ENCODE data around the gene HNRNPM. TPM values are rescaled to one million over a fixed set of nuclear protein-coding genes. Genes with fewer than 3 reads are reported as not detected.

Gene HNRNPM
- total RNA-seq, 1 experiment from 2014 or later = 468 TPM

DNA sequence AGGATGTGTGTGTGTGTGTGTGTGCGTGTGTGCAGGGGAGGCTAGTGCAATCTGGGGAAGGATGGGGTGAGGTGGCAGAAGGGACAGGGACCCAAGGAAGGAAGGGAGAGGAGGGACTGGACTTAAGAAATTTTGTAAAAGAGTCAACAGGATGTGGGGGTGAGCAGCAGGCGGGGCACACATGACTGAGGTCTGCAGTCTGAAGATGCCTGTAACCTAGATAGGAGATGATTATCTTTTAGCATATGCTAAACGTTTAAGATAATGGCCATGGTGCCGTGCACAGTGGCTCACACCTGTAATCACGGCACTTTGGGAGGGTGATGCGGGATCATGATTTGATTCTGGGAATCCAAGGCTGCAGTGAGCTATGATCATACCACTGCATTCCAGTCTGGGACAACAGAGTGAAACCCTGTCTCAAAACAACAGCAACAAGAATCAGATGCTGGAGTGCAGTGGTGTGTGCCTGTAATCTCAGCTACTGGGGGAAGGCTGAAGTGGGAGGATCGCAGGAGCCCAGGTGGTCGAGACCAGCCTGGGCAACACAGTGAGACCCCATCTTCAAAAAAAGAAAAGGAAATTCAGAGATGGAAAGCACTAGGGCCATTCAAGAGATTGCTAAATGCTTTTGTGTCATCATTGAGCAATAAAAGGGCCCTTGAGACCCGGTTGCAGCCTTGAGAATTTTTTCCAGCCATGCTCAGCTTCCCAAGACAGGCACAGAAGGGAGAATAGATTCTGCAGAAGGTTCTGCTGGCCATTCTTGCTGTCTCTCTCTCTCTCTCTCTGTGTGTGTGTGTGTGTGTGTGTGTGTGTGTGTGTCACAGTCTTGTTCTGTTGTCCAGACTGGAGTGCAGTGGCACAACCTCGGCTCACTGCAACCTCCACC lies 73.0 kb downstream of the HNRNPM start:
- no peaks in the 10 kb centered on the region for H3K9me3 ChIP-seq (ENCODE audit: control insufficient read depth, low read depth, low read length)
- H2BK120ac ChIP-seq (ENCODE audit: low read depth, low read length, poor library complexity, severe bottlenecking) = no peak overlapping the region
- WGBS (ENCODE audit: extremely low coverage, insufficient read length, low lambda C conversion rate) = no CpG with 5 or more reads among the region's 10 CpGs
- H3K36me3 Mint-ChIP-seq (ENCODE audit: insufficient read depth in 1 of 3, low read depth in 3 of 3) = peaks cover 0 to 2% (median 2%) of the 10 kb centered on the region in 3 experiments; a peak in 1 of 7 replicates
- H3K79me1 ChIP-seq (ENCODE audit: insufficient read depth, low read depth, low read length, poor library complexity, severe bottlenecking) = no peaks in the 10 kb centered on the region
- H3K23me2 ChIP-seq (ENCODE audit: insufficient read length, low read depth, low read length, poor library complexity, severe bottlenecking) = peaks cover 9% of the 10 kb centered on the region
- no peak overlapping the region for H2BK5ac ChIP-seq (ENCODE audit: insufficient read length, low read length)
- no peak overlapping the region for H3K9ac ChIP-seq (ENCODE audit: extremely low read depth, insufficient read length, low read length)
- H3K4me3 Mint-ChIP-seq = peak overlapping the region in 1 of 2 experiments; percentile 4; a peak in 2 of 5 replicates
- no peak overlapping the region for H3K4me2 ChIP-seq (ENCODE audit: insufficient read depth, insufficient read length, low read length)
- H3K27me3 Mint-ChIP-seq (ENCODE audit: low read depth) = peaks cover 4% of the 10 kb centered on the region
- no peak overlapping the region for H3K56ac ChIP-seq (ENCODE audit: insufficient read length, low read depth, low read length)
- no peak overlapping the region for H2BK12ac ChIP-seq (ENCODE audit: insufficient read length, low read depth, low read length)
- no peak overlapping the region for H4K8ac ChIP-seq (replicated peaks; ENCODE audit: insufficient read length, low read depth, low read length)
- H2BK20ac ChIP-seq (ENCODE audit: low read depth, low read length, poor library complexity, severe bottlenecking) = no peak overlapping the region
- H3K4me1 ChIP-seq (ENCODE audit: insufficient read depth, low read length) = no peaks in the 10 kb centered on the region; the same call in 1 of the 2 replicates
- no peak overlapping the region for H4K5ac ChIP-seq (ENCODE audit: insufficient read length, low read depth, low read length)
- peak overlapping the region in 2 of 3 experiments; percentile 46 to 59; a peak in 3 of 7 replicates for H3K27ac Mint-ChIP-seq
- no peak overlapping the region for H2AFZ ChIP-seq (ENCODE audit: low read length)
- no peak overlapping the region for H3K4ac ChIP-seq (ENCODE audit: low read depth, low read length)
- H3T11ph ChIP-seq (ENCODE audit: low read length) = no peak overlapping the region
- TF ChIP-seq, protein P1, sequence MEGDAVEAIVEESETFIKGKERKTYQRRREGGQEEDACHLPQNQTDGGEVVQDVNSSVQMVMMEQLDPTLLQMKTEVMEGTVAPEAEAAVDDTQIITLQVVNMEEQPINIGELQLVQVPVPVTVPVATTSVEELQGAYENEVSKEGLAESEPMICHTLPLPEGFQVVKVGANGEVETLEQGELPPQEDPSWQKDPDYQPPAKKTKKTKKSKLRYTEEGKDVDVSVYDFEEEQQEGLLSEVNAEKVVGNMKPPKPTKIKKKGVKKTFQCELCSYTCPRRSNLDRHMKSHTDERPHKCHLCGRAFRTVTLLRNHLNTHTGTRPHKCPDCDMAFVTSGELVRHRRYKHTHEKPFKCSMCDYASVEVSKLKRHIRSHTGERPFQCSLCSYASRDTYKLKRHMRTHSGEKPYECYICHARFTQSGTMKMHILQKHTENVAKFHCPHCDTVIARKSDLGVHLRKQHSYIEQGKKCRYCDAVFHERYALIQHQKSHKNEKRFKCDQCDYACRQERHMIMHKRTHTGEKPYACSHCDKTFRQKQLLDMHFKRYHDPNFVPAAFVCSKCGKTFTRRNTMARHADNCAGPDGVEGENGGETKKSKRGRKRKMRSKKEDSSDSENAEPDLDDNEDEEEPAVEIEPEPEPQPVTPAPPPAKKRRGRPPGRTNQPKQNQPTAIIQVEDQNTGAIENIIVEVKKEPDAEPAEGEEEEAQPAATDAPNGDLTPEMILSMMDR (conservative IDR thresholded peaks at IDR 0.05) = no peak
- H3K4me1 Mint-ChIP-seq = peaks cover 8 to 16% of the 10 kb centered on the region in 2 experiments
- no peak overlapping the region for H3K27ac ChIP-seq (ENCODE audit: insufficient read length, low read depth, low read length)
- no peak overlapping the region for H2BK15ac ChIP-seq (ENCODE audit: low read depth, low read length)
- H4K20me1 ChIP-seq (ENCODE audit: control insufficient read depth, insufficient read depth, insufficient read length) = no peaks in the 10 kb centered on the region
- H3K9me3 Mint-ChIP-seq = no peaks in the 10 kb centered on the region; a peak in 2 of 5 replicates
- no peak overlapping the region for H2AK5ac ChIP-seq (ENCODE audit: insufficient read length, low read length)
- no peak overlapping the region for H3K18ac ChIP-seq (ENCODE audit: insufficient read length, low read depth, low read length)
- no peak overlapping the region for H3K14ac ChIP-seq (ENCODE audit: insufficient read depth, low read length)
- no peaks in the 10 kb centered on the region for H3K27me3 ChIP-seq (ENCODE audit: insufficient read depth, low read length)
- H3K23ac ChIP-seq (ENCODE audit: insufficient read length, low read depth, low read length) = no peak overlapping the region
- H4K91ac ChIP-seq (ENCODE audit: insufficient read length, low read depth, low read length) = no peak overlapping the region
- no peaks in the 10 kb centered on the region for H3K79me2 ChIP-seq (ENCODE audit: insufficient read depth, low read length)
- no peak for DNase-seq

Data from H9 (cell line).